GM12878 (cell line): ENCODE results near the gene FKBP2. TPM values are rescaled to one million over a fixed set of nuclear protein-coding genes. Genes with fewer than 3 reads are reported as not detected.

Source experiments
- ATAC-seq: fragments of 200-7000 bp; cut with Tn5 transposase; 3 replicates; pipeline ENCODE4 v1.9.1; 2020; ENCODE audit warnings: mild to moderate bottlenecking, moderate library complexity
- BruUV-seq: library from RNA; stranded (reverse); fragments of 400-500 nt; replicated peaks from 2 replicates; lab custom pipeline; 2021; lab: Mats Ljungman, UMichigan
- CTCF ChIA-PET: fragments of 300-600 bp; sonication (Branson Sonifier 250); formaldehyde crosslinking; extraction: SDS; loops from one replicate; lab custom pipeline; 2021; ENCODE audit warnings: inconsistent platforms; lab: Yijun Ruan, JAX
- POLR2A ChIA-PET: fragments of 350-600 bp; formaldehyde crosslinking; extraction: SDS; loops from one replicate; lab custom pipeline; 2021; ENCODE audit warnings: inconsistent platforms; lab: Charles Lee
- RAD21 ChIA-PET: fragments of 300-600 bp; sonication (Branson Sonifier 250); formaldehyde crosslinking; loops from one replicate; lab custom pipeline; 2023; ENCODE audit warnings: antibody characterized with exemption; ENCODE audit not compliant: unreplicated experiment; lab: Charles Lee
- SMC1A ChIA-PET: fragments of 300-600 bp; sonication (Branson Sonifier 250); formaldehyde crosslinking; loops from one replicate; lab custom pipeline; 2023; ENCODE audit not compliant: unreplicated experiment, uncharacterized antibody; lab: Charles Lee
- DNase-seq: peaks from one replicate; pipeline ENCODE4 v3.0.0-alpha.2; 2011; ENCODE audit warnings: low read depth, low spot score
- FAIRE-seq: peaks from 3 replicates; lab custom pipeline; 2011; peaks lifted over from hg19 to GRCh38; lab: Jason Lieb, UNC
- H2AFZ ChIP-seq: 2 replicates; pipeline ENCODE4 v1.6.0; 2011; ENCODE audit warnings: low read depth, low read length, control low read depth; ENCODE audit not compliant: control insufficient read depth
- H3K27ac ChIP-seq: 2 replicates; pipeline ENCODE4 v1.5.1; 2011; ENCODE audit warnings: control low read depth; ENCODE audit not compliant: control insufficient read depth, insufficient read depth
- H3K27me3 ChIP-seq, 2 experiments: replicated peaks in 1 of 2; 2 replicates each; pipeline versions ENCODE4 v1.6.0 to v1.6.1; 2011; ENCODE audit warnings: low read length in 1 of 2; ENCODE audit not compliant: control insufficient read depth in 2 of 2, insufficient read depth in 2 of 2
- H3K36me3 ChIP-seq, 2 experiments: 2 replicates each; pipeline ENCODE4 v1.5.1; 2011; ENCODE audit warnings: low read length in 1 of 2; ENCODE audit not compliant: control insufficient read depth in 2 of 2, insufficient read depth in 2 of 2
- H3K4me1 ChIP-seq: 2 replicates; pipeline ENCODE4 v1.6.1; 2011; ENCODE audit warnings: mild to moderate bottlenecking, low read length, moderate library complexity, mixed read lengths; ENCODE audit not compliant: control insufficient read depth, insufficient read depth
- H3K4me2 ChIP-seq: 2 replicates; pipeline ENCODE4 v1.6.0; 2011; ENCODE audit warnings: control low read depth; ENCODE audit not compliant: control insufficient read depth, insufficient read depth
- H3K4me3 ChIP-seq: fragments of 200-600 bp; sonication (generic); 2 replicates; pipeline ENCODE4 v1.5.1; 2016
- H3K79me2 ChIP-seq: 2 replicates; pipeline ENCODE4 v1.6.0; 2011; ENCODE audit warnings: low read length; ENCODE audit not compliant: control insufficient read depth, insufficient read depth
- H3K9ac ChIP-seq: 2 replicates; pipeline ENCODE4 v1.8.0; 2011; ENCODE audit warnings: low read length, control low read depth, mixed read lengths; ENCODE audit not compliant: control insufficient read depth, insufficient read depth
- H3K9me3 ChIP-seq: replicated peaks from 3 replicates; pipeline ENCODE4 v1.5.1; 2011; ENCODE audit warnings: mild to moderate bottlenecking, low read length; ENCODE audit not compliant: control insufficient read depth, insufficient read depth
- H4K20me1 ChIP-seq: 2 replicates; pipeline ENCODE4 v1.6.0; 2011; ENCODE audit not compliant: control insufficient read depth, insufficient read depth
- ATF7 ChIP-seq: fragments of 450-650 bp; IDR thresholded peaks from 2 replicates; pipeline ENCODE4 v1.6.1; 2016; ENCODE audit warnings: low read depth, mild to moderate bottlenecking
- BACH1 ChIP-seq: fragments of 450-650 bp; IDR thresholded peaks from 2 replicates; pipeline ENCODE4 v1.6.1; 2017; ENCODE audit warnings: mild to moderate bottlenecking, borderline replicate concordance
- BRCA1 ChIP-seq: IDR thresholded peaks from 2 replicates; pipeline ENCODE4 v1.6.1; 2011; ENCODE audit warnings: low read depth, low read length, improper control_type of control experiment
- CHD1 ChIP-seq: IDR thresholded peaks from 2 replicates; pipeline ENCODE4 v1.6.1; 2012; ENCODE audit warnings: low read depth, low read length, improper control_type of control experiment
- MTA3 ChIP-seq: IDR thresholded peaks from 2 replicates; pipeline ENCODE4 v1.6.1; 2012; ENCODE audit warnings: low read length, inconsistent platforms, borderline replicate concordance
- MXI1 ChIP-seq: fragments of 150-350 bp; IDR thresholded peaks from 2 replicates; pipeline ENCODE4 v1.6.1; 2011; ENCODE audit warnings: low read depth, mild to moderate bottlenecking, inconsistent platforms, low read length, improper control_type of control experiment
- MYB ChIP-seq: fragments of 150-350 bp; IDR thresholded peaks from 2 replicates; pipeline ENCODE4 v1.6.1; 2014; ENCODE audit warnings: mild to moderate bottlenecking, low read depth, low read length, borderline replicate concordance
- NR2F1 ChIP-seq: fragments of 450-650 bp; conservative IDR thresholded peaks from 2 replicates; pipeline ENCODE4 v1.6.1; 2017; ENCODE audit warnings: mild to moderate bottlenecking
- SMARCA5 ChIP-seq: fragments of 450-650 bp; IDR thresholded peaks from 2 replicates; pipeline ENCODE4 v1.6.1; 2017; ENCODE audit warnings: mild to moderate bottlenecking
- SPI1 ChIP-seq: IDR thresholded peaks from 2 replicates; pipeline ENCODE4 v1.6.1; 2011; ENCODE audit warnings: low read depth, mild to moderate bottlenecking, low read length, moderate library complexity, borderline replicate concordance; ENCODE audit not compliant: insufficient read depth
- SRF ChIP-seq, 2 experiments: IDR thresholded peaks; 2 replicates each; pipeline ENCODE4 v1.6.1; 2011; ENCODE audit warnings: low read depth in 2 of 2, low read length in 2 of 2, mild to moderate bottlenecking in 1 of 2, moderate library complexity in 1 of 2
- WGBS: methylation state at CpG from one replicate; pipeline ENCODE4 v1.1.6; 2016; ENCODE audit warnings: low lambda C conversion rate; ENCODE audit not compliant: insufficient replicate concordance, insufficient coverage; ENCODE audit errors: missing lambda C conversion rate; 5-methylcytosine and 5-hydroxymethylcytosine counted together
- in situ Hi-C: fragments of 300-500 bp; cut with MboI; formaldehyde crosslinking; loops from 9 replicates; pipeline ENCODE4 v1.14.3; 2018; ENCODE audit warnings: mixed read lengths
- intact Hi-C: fragments of 100-400 bp; cut with micrococcal nuclease; formaldehyde crosslinking; loops from one replicate; pipeline ENCODE4 v1.14.2; 2022; ENCODE audit not compliant: unreplicated experiment
- polyA plus RNA-seq, 11 experiments: library from polyadenylated mRNA; depleted of rRNA in 4 of 11; unstranded in 6 of 11; stranded (reverse) in 5 of 11; fragments of >200 nt; fragmentation: Nextera tagmentation in 4 of 11; fragmentation: Illumina TruSeq in 1 of 11; extraction: Ambion mirVana in 4 of 11; extraction: Trizol in 1 of 11; gene quantifications; 1 replicate in 1 of 11; 2 replicates in 10 of 11; pipeline versions ENCODE4 v1.2.1 to v1.2.3, GENCODE V29; 2011 to 2016; ENCODE audit warnings: inconsistent platforms in 2 of 11, missing spikeins in 2 of 11, low read depth in 1 of 11
- total RNA-seq, 4 experiments: library from RNA; depleted of rRNA in 3 of 4; stranded (reverse); fragments of >200 nt in 3 of 4; fragmentation: Illumina TruSeq in 1 of 4; extraction: Trizol in 1 of 4; gene quantifications; 2 replicates each; pipeline versions ENCODE4 v1.2.1 to v1.2.3, GENCODE V29; 2013 to 2021
- TF ChIP-seq, protein P1 (sequence below): IDR thresholded peaks from 2 replicates; pipeline ENCODE4 v1.6.1; 2011; ENCODE audit warnings: low read depth, mild to moderate bottlenecking, low read length, moderate library complexity, borderline replicate concordance; ENCODE audit errors: extremely low read depth
- TF ChIP-seq, protein P2 (sequence below): fragments of 450-650 bp; formaldehyde crosslinking; IDR thresholded peaks from 2 replicates; pipeline ENCODE4 v1.4.0; 2022; ENCODE audit warnings: mild to moderate bottlenecking, moderate library complexity
- TF ChIP-seq, protein P3 (sequence below): fragments of 450-650 bp; IDR thresholded peaks from 2 replicates; pipeline ENCODE4 v1.6.1; 2016; ENCODE audit warnings: mild to moderate bottlenecking
- TF ChIP-seq, protein P4 (sequence below): fragments of 450-650 bp; IDR thresholded peaks from 2 replicates; pipeline ENCODE4 v1.6.1; 2018; ENCODE audit warnings: mild to moderate bottlenecking, low read depth, moderate library complexity; ENCODE audit not compliant: partially characterized antibody

FKBP2 gene
- total and polyA plus RNA-seq, 10 of the 15 experiments (the other 5 are each of a cell fraction or from before 2014, with no cell fraction given): 1.8 to 99.7 (median 39.5) TPM

DNA sequence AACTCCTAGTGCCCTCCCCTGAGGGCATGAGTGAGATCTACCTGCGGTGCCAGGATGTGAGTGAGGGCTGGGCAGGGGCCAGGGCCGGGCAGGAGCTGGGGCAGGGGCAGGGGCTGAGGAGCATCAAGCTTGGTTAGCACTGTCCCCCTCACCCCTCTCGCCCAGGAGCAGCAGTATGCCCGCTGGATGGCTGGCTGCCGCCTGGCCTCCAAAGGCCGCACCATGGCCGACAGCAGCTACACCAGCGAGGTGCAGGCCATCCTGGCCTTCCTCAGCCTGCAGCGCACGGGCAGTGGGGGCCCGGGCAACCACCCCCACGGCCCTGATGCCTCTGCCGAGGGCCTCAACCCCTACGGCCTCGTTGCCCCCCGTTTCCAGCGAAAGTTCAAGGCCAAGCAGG is 20.6 kb upstream of the FKBP2 start:
- H3K9ac ChIP-seq: no peak overlapping the region
- H3K27ac ChIP-seq: no peak overlapping the region

More for the DNA sequence above, 20.6 kb upstream of the FKBP2 start:
- in situ Hi-C loops (no loop called here), intact Hi-C loops (no loop called here)
- 97% methylated on average over 16 of the region's 17 CpGs for WGBS
- ChIA-PET RAD21 (interaction anchor here (0.6 kb wide), 1 partner anchor 16 kb away, joined by 3 read pairs; no protein-coding TSS in a partner anchor), POLR2A (interaction anchor here (1.0 to 2.6 kb wide), 2 partner anchors 10 to 14 kb away, joined by 3 to 11 read pairs; partner anchors contain the start of gene FERMT3), CTCF (interaction anchor here (4.2 kb wide), 1 partner anchor 15 kb away, joined by 14 read pairs; the partner anchor contains the start of gene FERMT3), SMC1A (no interaction called here)
- H3K79me2 ChIP-seq: peaks cover 6% of the 10 kb centered on the region
- H3K4me3 ChIP-seq: no peak overlapping the region
- ATAC-seq (no peak), FAIRE-seq (no peak), DNase-seq (no peak)
- H3K27me3 ChIP-seq: no peaks in the 10 kb centered on the region
- H2AFZ ChIP-seq: no peak overlapping the region
- no TSS peak for BruUV-seq
- H3K36me3 ChIP-seq: peaks cover 27 to 30% of the 10 kb centered on the region in 2 experiments
- TF ChIP-seq BACH1: no peak
- no peak for TF ChIP-seq CHD1
- TF ChIP-seq SRF (IDR thresholded peaks at IDR 0.05; ENCODE audit: low read depth in 2 of 2, low read length in 2 of 2): no peak
- TF ChIP-seq MYB: no peak
- TF ChIP-seq, protein P1, sequence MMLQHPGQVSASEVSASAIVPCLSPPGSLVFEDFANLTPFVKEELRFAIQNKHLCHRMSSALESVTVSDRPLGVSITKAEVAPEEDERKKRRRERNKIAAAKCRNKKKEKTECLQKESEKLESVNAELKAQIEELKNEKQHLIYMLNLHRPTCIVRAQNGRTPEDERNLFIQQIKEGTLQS: no peak
- TF ChIP-seq, protein P2, sequence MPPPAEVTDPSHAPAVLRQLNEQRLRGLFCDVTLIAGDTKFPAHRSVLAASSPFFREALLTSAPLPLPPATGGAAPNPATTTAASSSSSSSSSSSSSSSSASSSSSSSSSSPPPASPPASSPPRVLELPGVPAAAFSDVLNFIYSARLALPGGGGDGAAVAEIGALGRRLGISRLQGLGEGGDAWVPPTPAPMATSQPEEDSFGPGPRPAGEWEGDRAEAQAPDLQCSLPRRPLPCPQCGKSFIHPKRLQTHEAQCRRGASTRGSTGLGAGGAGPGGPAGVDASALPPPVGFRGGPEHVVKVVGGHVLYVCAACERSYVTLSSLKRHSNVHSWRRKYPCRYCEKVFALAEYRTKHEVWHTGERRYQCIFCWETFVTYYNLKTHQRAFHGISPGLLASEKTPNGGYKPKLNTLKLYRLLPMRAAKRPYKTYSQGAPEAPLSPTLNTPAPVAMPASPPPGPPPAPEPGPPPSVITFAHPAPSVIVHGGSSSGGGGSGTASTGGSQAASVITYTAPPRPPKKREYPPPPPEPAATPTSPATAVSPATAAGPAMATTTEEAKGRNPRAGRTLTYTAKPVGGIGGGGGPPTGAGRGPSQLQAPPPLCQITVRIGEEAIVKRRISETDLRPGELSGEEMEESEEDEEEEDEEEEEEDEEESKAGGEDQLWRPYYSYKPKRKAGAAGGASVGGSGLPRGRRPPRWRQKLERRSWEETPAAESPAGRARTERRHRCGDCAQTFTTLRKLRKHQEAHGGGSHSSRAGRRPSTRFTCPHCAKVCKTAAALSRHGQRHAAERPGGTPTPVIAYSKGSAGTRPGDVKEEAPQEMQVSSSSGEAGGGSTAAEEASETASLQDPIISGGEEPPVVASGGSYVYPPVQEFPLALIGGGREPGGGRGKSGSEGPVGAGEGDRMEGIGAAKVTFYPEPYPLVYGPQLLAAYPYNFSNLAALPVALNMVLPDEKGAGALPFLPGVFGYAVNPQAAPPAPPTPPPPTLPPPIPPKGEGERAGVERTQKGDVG (CRISPR knock-in tag): no peak
- TF ChIP-seq MTA3: no peak
- no peak for TF ChIP-seq BRCA1
- TF ChIP-seq SMARCA5: no peak
- TF ChIP-seq ATF7: no peak
- no peak for TF ChIP-seq MXI1
- TF ChIP-seq, protein P3, sequence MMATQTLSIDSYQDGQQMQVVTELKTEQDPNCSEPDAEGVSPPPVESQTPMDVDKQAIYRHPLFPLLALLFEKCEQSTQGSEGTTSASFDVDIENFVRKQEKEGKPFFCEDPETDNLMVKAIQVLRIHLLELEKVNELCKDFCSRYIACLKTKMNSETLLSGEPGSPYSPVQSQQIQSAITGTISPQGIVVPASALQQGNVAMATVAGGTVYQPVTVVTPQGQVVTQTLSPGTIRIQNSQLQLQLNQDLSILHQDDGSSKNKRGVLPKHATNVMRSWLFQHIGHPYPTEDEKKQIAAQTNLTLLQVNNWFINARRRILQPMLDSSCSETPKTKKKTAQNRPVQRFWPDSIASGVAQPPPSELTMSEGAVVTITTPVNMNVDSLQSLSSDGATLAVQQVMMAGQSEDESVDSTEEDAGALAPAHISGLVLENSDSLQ: no peak
- TF ChIP-seq, protein P4, sequence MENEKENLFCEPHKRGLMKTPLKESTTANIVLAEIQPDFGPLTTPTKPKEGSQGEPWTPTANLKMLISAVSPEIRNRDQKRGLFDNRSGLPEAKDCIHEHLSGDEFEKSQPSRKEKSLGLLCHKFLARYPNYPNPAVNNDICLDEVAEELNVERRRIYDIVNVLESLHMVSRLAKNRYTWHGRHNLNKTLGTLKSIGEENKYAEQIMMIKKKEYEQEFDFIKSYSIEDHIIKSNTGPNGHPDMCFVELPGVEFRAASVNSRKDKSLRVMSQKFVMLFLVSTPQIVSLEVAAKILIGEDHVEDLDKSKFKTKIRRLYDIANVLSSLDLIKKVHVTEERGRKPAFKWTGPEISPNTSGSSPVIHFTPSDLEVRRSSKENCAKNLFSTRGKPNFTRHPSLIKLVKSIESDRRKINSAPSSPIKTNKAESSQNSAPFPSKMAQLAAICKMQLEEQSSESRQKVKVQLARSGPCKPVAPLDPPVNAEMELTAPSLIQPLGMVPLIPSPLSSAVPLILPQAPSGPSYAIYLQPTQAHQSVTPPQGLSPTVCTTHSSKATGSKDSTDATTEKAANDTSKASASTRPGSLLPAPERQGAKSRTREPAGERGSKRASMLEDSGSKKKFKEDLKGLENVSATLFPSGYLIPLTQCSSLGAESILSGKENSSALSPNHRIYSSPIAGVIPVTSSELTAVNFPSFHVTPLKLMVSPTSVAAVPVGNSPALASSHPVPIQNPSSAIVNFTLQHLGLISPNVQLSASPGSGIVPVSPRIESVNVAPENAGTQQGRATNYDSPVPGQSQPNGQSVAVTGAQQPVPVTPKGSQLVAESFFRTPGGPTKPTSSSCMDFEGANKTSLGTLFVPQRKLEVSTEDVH: no peak
- no peak for TF ChIP-seq NR2F1
- no peak for TF ChIP-seq SPI1
- H3K4me1 ChIP-seq: peaks cover 3% of the 10 kb centered on the region; the same call in 1 of the 2 replicates
- no peak overlapping the region for H3K4me2 ChIP-seq
- H4K20me1 ChIP-seq: no peaks in the 10 kb centered on the region
- no peaks in the 10 kb centered on the region for H3K9me3 ChIP-seq
